GM23338 (cell line): ENCODE measurements around the gene REELD1.

ENCODE experiments used
- CREB1 ChIP-seq: fragments of 250-450 bp; sonication (Bioruptor Pico); IDR thresholded peaks from 2 replicates; pipeline ENCODE4 v1.5.0; 2020; ENCODE audit warnings: low read depth, mild to moderate bottlenecking, moderate library complexity
- EZH2 ChIP-seq: fragments of 200-600 bp; sonication (generic); IDR thresholded peaks from one replicate; pipeline ENCODE4 v1.8.0; 2017; ENCODE audit warnings: antibody characterized with exemption, mild to moderate bottlenecking, low read depth; ENCODE audit not compliant: unreplicated experiment
- EZH2phosphoT487 ChIP-seq: fragments of 200-600 bp; sonication (generic); IDR thresholded peaks from one replicate; pipeline ENCODE4 v1.8.1; 2018; ENCODE audit warnings: antibody characterized with exemption; ENCODE audit not compliant: unreplicated experiment
- JUNB ChIP-seq: IDR thresholded peaks from one replicate; pipeline ENCODE4 v1.6.1; 2016; ENCODE audit warnings: antibody characterized with exemption; ENCODE audit not compliant: unreplicated experiment
- POLR2AphosphoS5 ChIP-seq: IDR thresholded peaks from 2 replicates; pipeline ENCODE4 v1.6.1; 2016; ENCODE audit warnings: antibody characterized with exemption, low read depth
- ZNF114 ChIP-seq: fragments of 250-450 bp; sonication (Bioruptor Pico); IDR thresholded peaks from 2 replicates; pipeline ENCODE4 v1.5.0; 2020; ENCODE audit warnings: mild to moderate bottlenecking, moderate library complexity
- TF ChIP-seq, protein P1 (sequence below), 2 experiments: fragments of 200-600 bp in 1 of 2; sonication (generic) in 1 of 2; conservative IDR thresholded peaks; 2 replicates each; pipeline versions ENCODE4 v1.5.1 to v1.6.1; 2016 to 2017; ENCODE audit warnings: antibody characterized with exemption in 2 of 2, low read depth in 2 of 2, mild to moderate bottlenecking in 2 of 2, moderate library complexity in 1 of 2

- TF ChIP-seq, protein P1, sequence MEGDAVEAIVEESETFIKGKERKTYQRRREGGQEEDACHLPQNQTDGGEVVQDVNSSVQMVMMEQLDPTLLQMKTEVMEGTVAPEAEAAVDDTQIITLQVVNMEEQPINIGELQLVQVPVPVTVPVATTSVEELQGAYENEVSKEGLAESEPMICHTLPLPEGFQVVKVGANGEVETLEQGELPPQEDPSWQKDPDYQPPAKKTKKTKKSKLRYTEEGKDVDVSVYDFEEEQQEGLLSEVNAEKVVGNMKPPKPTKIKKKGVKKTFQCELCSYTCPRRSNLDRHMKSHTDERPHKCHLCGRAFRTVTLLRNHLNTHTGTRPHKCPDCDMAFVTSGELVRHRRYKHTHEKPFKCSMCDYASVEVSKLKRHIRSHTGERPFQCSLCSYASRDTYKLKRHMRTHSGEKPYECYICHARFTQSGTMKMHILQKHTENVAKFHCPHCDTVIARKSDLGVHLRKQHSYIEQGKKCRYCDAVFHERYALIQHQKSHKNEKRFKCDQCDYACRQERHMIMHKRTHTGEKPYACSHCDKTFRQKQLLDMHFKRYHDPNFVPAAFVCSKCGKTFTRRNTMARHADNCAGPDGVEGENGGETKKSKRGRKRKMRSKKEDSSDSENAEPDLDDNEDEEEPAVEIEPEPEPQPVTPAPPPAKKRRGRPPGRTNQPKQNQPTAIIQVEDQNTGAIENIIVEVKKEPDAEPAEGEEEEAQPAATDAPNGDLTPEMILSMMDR (conservative IDR thresholded peaks at IDR 0.05; ENCODE audit: low read depth in 2 of 2), result no peak
- TF ChIP-seq EZH2, result no peak
- TF ChIP-seq EZH2phosphoT487, result no peak
- TF ChIP-seq CREB1, result no peak
- no peak for TF ChIP-seq POLR2AphosphoS5
- no peak for TF ChIP-seq ZNF114 (CRISPR knock-in tag)
- TF ChIP-seq JUNB, result no peak
Measured at GRCh38 chr4:146263793-146264192, 49.5 kb downstream of the REELD1 start.
